HG02588 (cell line): Measurements from ENCODE around the gene CRX.
"Not testable (repeated sequence)": the region's sequence is repeated elsewhere in the genome, so short reads cannot be mapped to it uniquely, and the experiment has no call there.

Experiments
- ATAC-seq: cut with Tn5 transposase; IDR thresholded peaks from one replicate; pipeline ENCODE4 v1.9.1; 2021; ENCODE audit warnings: mild to moderate bottlenecking, moderate library complexity; ENCODE audit not compliant: unreplicated experiment

CRX gene

DNA sequence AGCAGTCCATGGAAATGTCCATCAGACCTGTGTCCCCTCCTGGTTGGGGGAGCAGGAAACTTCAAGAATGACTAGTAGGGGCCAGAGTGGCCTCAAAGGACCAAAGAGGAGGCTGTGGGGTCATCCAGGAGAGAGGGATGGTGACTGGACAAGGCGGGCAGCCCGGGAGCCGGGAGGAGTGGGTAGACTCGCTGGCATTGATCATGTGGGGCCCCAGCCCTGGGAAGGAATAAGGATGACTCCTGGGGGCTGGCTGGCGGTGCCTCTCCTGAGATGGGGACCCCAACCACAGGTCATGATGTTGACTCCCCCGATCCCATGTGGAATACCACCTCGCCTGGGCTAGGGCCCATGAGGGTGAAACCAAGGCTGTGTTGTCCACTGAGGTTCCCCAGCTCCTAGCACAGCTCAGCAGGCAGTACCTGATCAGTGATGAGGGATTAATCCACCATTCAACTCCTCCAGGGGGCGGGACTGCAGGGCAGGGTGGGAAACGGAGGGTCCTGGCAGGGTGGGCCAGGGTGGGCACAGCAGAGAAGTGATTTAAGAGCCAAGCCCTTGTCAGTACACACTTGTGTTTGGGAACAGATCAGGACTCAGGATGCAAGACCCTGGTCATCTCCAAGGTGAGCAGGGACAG lies 37.0 kb downstream of the CRX start, which contains the start of gene TPRX2:
TPRX2 (plus strand) TSS at position 590 of the 640 bp plus-strand sequence; CDS start at position 602, 12 bp downstream.
- not testable (repeated sequence) for ATAC-seq

- ATAC-seq = not testable (repeated sequence)
Observed at GRCh38 chr19:47859838-47860237, 38.1 kb downstream of the CRX start.

GRCh38 chr19:47860602-47861297 lies 39.0 kb downstream of the CRX start:
- ATAC-seq = no peak

GRCh38 chr19:47861630-47862029 lies 39.9 kb downstream of the CRX start:
- no peak for ATAC-seq

DNA sequence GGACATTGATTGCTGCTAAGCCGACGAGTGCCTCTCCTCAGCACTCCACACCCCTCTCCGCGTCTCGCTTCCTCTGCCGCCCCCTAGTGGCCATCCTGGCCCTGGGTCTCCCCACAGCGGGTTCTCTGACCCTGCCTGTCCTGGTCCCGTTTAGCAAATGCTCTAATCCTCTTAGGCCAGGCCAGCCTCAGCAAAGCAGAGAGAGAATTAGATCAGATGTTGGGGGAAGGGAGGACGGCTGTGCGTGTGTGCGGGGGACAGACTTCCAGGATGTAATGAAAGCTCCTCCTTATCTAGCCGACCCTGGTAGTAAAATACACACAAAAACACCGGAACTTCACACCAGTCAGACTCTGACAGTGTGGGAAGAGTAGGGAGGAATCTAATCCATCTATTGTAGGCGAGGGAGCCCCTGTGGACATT lies 41.8 kb downstream of the CRX start:
- ATAC-seq = no peak

GRCh38 chr19:47865166-47865565 lies 43.4 kb downstream of the CRX start:
- ATAC-seq = no peak

- ATAC-seq = no peak
Observed at GRCh38 chr19:47878906-47879305, 57.2 kb downstream of the CRX start.

DNA sequence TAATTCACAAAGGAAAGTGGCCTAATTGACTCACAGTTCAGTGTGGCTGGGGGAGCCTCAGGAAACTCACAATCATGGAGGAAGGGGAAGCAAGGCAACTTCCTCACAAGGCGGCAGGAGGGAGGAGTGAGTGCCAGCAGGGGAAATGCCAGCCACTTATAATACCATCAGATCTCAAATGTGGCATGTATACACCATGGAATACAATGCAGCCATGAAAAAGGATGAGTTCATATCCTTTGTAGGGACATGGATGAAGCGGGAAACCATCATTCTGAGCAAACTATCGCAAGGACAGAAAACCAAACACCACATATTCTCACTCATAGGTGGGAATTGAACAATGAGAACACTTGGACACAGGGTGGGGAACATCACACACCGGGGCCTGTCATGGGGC lies 57.6 kb downstream of the CRX start:
- not testable (repeated sequence) for ATAC-seq

DNA sequence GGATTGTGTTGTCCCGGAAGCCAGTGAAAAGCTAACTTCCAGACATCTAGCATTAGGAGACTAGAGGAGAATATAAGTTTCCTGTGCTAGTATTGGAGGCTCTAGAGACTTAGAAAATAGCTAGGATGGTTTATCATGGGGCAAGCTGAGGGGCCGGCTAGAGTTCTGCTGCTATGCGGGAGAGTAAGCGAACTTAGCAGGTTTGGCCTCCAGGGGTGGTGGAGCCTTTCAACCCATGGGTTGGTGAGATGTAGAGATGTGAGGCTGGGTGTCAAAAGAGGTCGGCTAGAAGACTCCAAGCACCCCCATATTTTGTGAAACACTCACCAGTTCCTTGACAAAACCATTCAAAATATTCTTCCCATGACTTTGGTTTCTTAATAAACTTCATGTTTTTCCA lies 60.0 kb downstream of the CRX start:
- no peak for ATAC-seq

DNA sequence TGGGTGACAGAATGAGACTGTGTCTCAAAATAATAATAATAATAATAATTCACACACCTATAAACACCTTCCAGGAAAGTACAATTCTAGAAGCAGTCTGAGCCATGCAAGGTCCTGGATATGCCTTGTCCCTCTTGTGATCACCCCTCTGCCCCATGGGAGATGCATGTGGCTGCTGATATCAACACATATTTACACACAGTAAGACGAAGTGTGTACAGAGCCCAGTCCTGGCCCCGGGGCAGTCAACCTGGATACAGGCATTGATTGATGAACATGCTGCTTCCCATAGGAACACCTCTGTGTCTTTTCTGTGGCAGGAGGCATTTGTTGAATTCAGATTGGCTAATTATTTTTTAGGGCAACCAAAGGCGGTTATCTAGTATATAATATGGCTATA lies 61.2 kb downstream of the CRX start:
- no peak for ATAC-seq

- no peak for ATAC-seq
Observed at GRCh38 chr19:47885067-47885463, 63.3 kb downstream of the CRX start.

GRCh38 chr19:47886010-47886559 lies 64.3 kb downstream of the CRX start, which contains the start of gene SULT2A1:
SULT2A1 (minus strand) TSS chr19:47886315; CDS start chr19:47886257, 58 bp downstream.
- ATAC-seq = no peak

DNA sequence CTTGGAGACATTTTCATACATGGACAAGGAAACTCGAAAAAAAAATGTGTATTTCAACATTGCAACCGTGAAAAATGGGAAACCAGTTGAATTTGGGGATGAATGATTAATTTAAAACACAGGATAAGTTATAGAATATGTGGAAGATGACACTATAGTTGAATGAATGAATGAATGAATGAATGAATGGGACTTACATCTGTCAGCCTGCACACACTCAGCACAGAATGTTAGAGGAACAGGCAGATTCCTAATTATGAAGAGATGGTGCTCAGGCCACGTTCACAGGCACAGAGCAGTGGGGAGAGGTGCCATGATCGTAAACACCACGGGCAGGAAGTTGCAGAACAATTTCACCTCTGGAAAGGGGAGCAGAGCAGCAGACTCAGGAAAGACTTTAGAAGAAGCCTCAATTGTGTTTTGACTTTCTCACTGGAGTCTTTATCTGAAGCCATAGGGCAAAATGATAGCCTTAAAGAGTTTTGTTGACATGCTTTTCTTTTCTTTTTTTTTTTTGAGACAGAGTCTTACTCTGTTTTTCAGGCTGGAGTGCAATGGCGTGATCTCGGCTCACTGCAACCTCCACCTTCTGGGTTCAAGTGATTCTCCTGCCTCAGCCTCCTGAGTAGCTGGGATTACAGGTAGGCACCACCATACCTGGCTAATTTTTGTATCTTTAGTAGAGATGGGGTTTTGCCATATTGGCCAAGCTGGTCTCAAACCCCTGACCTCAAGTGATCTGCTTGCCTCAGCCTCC lies 69.3 kb downstream of the CRX start:
- no peak for ATAC-seq

DNA sequence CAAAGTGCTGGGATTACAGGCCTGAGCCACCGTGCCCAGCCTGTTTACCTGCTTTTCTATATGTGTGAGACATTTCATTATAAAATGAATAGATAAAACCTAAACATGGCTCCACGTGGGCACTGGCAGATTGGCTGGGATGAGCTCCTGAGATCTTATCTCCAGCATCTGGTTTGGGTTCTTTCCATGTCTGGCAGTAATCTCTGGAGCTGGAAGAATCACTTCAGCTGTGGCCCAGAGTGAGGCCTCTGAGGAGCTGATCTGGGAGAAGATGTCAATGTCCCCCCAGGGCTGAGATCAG lies 69.8 kb downstream of the CRX start:
- no peak for ATAC-seq

- no peak for ATAC-seq
Observed at GRCh38 chr19:47891923-47892666, 70.4 kb downstream of the CRX start.
